Memory B cell (primary cell): Measurements from ENCODE around the gene PARN.
"Not testable (repeated sequence)": the region's sequence is repeated elsewhere in the genome, so short reads cannot be mapped to it uniquely, and the experiment has no call there.

ENCODE experiments used
- ATAC-seq: fragments of 150-1000 bp; cut with Tn5 transposase; 2 replicates; pipeline ENCODE4 v1.10.0; 2021; ENCODE audit warnings: low read depth, mild to moderate bottlenecking, moderate library complexity
- DNase-seq, 2 donors: peaks; one replicate each; pipeline ENCODE4 v3.0.0; 2022; ENCODE audit warnings: low spot score in 2 of 2
- H3K27ac Mint-ChIP-seq: one replicate; pipeline ENCODE4 v1.8.0; 2022; ENCODE audit warnings: mild to moderate bottlenecking, moderate library complexity, mixed read lengths
- H3K27me3 Mint-ChIP-seq: one replicate; pipeline ENCODE4 v1.8.0; 2022; ENCODE audit warnings: mixed read lengths
- H3K36me3 Mint-ChIP-seq: one replicate; pipeline ENCODE4 v1.8.0; 2022; ENCODE audit warnings: mild to moderate bottlenecking, mixed read lengths
- H3K4me1 Mint-ChIP-seq: one replicate; pipeline ENCODE4 v1.8.0; 2022; ENCODE audit warnings: mixed read lengths
- H3K4me3 Mint-ChIP-seq: one replicate; pipeline ENCODE4 v1.8.0; 2022; ENCODE audit warnings: mild to moderate bottlenecking, moderate library complexity, mixed read lengths
- H3K9me3 Mint-ChIP-seq: one replicate; pipeline ENCODE4 v1.8.0; 2022; ENCODE audit warnings: mixed read lengths

PARN gene

DNA sequence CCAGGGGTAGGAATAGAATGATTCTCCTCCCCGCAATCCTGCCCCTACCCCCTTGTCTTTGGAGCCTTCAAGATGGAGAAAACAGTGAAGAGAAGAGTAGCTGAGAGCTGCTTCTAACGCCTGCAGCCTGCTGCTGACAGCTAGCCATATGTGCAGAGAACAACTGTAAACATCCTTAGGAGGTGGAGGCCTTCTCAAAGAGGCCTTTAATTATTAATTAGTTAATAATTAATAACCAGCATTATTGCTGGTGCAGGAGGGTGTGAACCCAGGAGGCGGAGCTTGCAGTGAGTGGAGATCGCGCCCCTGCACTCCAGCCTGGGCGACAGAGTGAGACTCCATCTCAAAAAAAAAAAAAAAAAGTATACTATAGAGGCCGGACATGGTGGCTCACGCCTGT, 11.1 kb upstream of the PARN start:
- Mint-ChIP-seq H3K4me3 (no peak overlapping the region), H3K9me3 (no peaks in the 10 kb centered on the region), H3K4me1 (peaks cover 21% of the 10 kb centered on the region), H3K27me3 (no peaks in the 10 kb centered on the region), H3K36me3 (peaks cover 4% of the 10 kb centered on the region), H3K27ac (no peak overlapping the region)
- no peak for ATAC-seq
- no peak for DNase-seq

DNA sequence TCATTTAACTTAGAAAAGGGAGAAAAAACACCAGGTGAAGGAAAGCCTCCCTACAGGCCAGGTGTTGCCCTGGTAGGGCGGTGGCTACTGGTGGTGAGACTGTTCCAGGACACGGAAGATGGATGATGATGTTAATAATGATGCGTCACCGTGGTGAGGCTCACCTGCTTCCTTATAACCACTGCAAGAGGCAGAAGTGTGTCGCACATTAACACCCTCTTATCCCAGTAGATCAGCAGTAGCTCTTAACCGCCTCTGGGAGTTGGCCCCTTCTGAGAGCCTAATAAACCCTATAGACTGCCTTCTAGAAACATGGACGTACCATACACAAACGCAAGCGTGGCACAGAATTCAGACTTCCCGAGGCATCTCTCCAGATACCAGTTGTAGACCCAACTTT, 10.5 kb upstream of the PARN start:
- no peak for ATAC-seq
- Mint-ChIP-seq H3K4me1 (peaks cover 24% of the 10 kb centered on the region), H3K4me3 (no peak overlapping the region), H3K9me3 (no peaks in the 10 kb centered on the region), H3K27me3 (no peaks in the 10 kb centered on the region), H3K27ac (peak overlapping the region; percentile 28), H3K36me3 (peaks cover 4% of the 10 kb centered on the region)
- DNase-seq = no peak

- ATAC-seq, H3K4me3 Mint-ChIP-seq, H3K36me3 Mint-ChIP-seq, H3K9me3 Mint-ChIP-seq, H3K27ac Mint-ChIP-seq, DNase-seq, H3K27me3 Mint-ChIP-seq: not testable (repeated sequence)
- peaks cover 37% of the 10 kb centered on the region for H3K4me1 Mint-ChIP-seq
Measured at GRCh38 chr16:14636951-14637240, 6.8 kb upstream of the PARN start.

- Mint-ChIP-seq H3K27ac (peak overlapping the region; percentile 43), H3K4me1 (peaks cover 35% of the 10 kb centered on the region)
- H3K36me3 Mint-ChIP-seq, H3K27me3 Mint-ChIP-seq, H3K9me3 Mint-ChIP-seq, DNase-seq, H3K4me3 Mint-ChIP-seq, ATAC-seq: not testable (repeated sequence)
Measured at GRCh38 chr16:14636179-14636950, 6.3 kb upstream of the PARN start.

- H3K4me1 Mint-ChIP-seq = peaks cover 31% of the 10 kb centered on the region
- peaks cover 8% of the 10 kb centered on the region for H3K36me3 Mint-ChIP-seq
- H3K9me3 Mint-ChIP-seq = no peaks in the 10 kb centered on the region
- ATAC-seq (no peak), DNase-seq (no peak)
- H3K4me3 Mint-ChIP-seq = no peak overlapping the region
- H3K27me3 Mint-ChIP-seq = no peaks in the 10 kb centered on the region
- peak overlapping the region; percentile 93 for H3K27ac Mint-ChIP-seq
Measured at GRCh38 chr16:14635395-14636165, 5.5 kb upstream of the PARN start.

DNA sequence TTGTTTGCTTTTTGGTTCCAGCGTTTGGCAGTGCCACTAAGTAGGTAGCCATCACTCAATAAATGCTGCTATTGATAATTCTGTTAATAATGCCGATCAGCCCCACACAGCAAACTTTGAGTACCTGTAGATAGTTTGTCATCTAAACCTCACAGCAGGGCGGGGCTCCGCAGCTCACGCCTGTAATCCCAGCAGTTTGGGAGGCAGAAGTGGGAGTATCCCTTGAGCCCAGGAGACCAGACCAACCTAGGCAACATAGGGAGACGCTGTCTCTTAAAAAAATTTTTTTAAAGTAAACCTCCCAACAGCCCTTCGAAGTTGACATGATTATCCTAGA, 4.3 kb upstream of the PARN start:
- peaks cover 3% of the 10 kb centered on the region for H3K9me3 Mint-ChIP-seq
- H3K36me3 Mint-ChIP-seq = peaks cover 4% of the 10 kb centered on the region
- H3K4me1 Mint-ChIP-seq = peaks cover 27% of the 10 kb centered on the region
- peak overlapping the region; percentile 93 for H3K27ac Mint-ChIP-seq
- no peak for ATAC-seq
- no peaks in the 10 kb centered on the region for H3K27me3 Mint-ChIP-seq
- no peak for DNase-seq
- peak overlapping the region; percentile 100 for H3K4me3 Mint-ChIP-seq

- H3K4me3 Mint-ChIP-seq = peak within 1 kb of the TSS; percentile 100
- H3K36me3 Mint-ChIP-seq = peaks cover 4% of the 10 kb centered on the region
- peaks cover 3% of the 10 kb centered on the region for H3K9me3 Mint-ChIP-seq
- peak; percentile 97 to 99 for DNase-seq
- ATAC-seq = peak; percentile 73
- peak within 1 kb of the TSS; percentile 93 for H3K27ac Mint-ChIP-seq
- H3K27me3 Mint-ChIP-seq = no peaks in the 10 kb centered on the region
- H3K4me1 Mint-ChIP-seq = peaks cover 35% of the 10 kb centered on the region
Measured at GRCh38 chr16:14632693-14633569, 2.9 kb upstream of the PARN start, which contains the start of gene BFAR. Gene BFAR, plus strand, starts transcription at chr16:14632951. Its CDS starts 11,396 bp downstream, at chr16:14644347.

- Mint-ChIP-seq H3K4me1 (peaks cover 25% of the 10 kb centered on the region), H3K27ac (peak overlapping the region; percentile 95), H3K4me3 (peak overlapping the region; percentile 100), H3K36me3 (peaks cover 12% of the 10 kb centered on the region)
- not testable (repeated sequence) for DNase-seq, H3K9me3 Mint-ChIP-seq, H3K27me3 Mint-ChIP-seq, ATAC-seq
Measured at GRCh38 chr16:14630620-14631330, 715 bp upstream of the PARN start.

GRCh38 chr16:14629612-14629918, 495 bp downstream of the PARN start:
- no peak for ATAC-seq
- no peaks in the 10 kb centered on the region for H3K27me3 Mint-ChIP-seq
- H3K27ac Mint-ChIP-seq = peak overlapping the region; percentile 95

GRCh38 chr16:14628806-14629611, 1.1 kb downstream of the PARN start:
- DNase-seq = no peak
- Mint-ChIP-seq H3K4me3 (peak overlapping the region; percentile 97), H3K27me3 (no peaks in the 10 kb centered on the region), H3K27ac (peak overlapping the region; percentile 95), H3K4me1 (peaks cover 20% of the 10 kb centered on the region), H3K9me3 (peaks cover 3% of the 10 kb centered on the region), H3K36me3 (peaks cover 16% of the 10 kb centered on the region)
- no peak for ATAC-seq

More at GRCh38 chr16:14629612-14629918, 495 bp downstream of the PARN start:
- Mint-ChIP-seq H3K4me3 (peak overlapping the region; percentile 97), H3K4me1 (peaks cover 24% of the 10 kb centered on the region), H3K9me3 (peaks cover 3% of the 10 kb centered on the region), H3K36me3 (peaks cover 15% of the 10 kb centered on the region)
- DNase-seq = peak in 1 of 2 donors; percentile 22

DNA sequence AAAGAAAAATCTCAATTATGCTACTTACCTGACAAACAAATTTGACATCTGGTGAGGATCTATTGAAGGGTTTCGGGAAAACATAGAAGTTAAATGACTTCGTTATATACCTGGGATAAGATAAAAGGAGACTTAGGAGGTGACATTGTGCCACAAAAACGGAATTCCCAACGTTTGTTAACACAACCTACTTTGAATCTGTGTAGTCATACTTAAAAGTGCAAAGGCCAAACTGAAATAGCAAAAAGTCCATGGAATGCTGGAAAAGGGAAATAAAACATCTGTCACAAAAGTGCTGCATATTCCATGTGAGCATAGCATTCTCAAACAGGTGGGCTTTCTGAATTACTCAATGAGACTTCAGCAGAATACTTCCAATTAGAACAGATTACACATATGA, 3.0 kb downstream of the PARN start:
- Mint-ChIP-seq H3K27ac (peak overlapping the region; percentile 60), H3K27me3 (no peaks in the 10 kb centered on the region), H3K36me3 (peaks cover 24% of the 10 kb centered on the region), H3K4me3 (no peak overlapping the region), H3K4me1 (peaks cover 16% of the 10 kb centered on the region), H3K9me3 (peaks cover 3% of the 10 kb centered on the region)
- ATAC-seq (no peak), DNase-seq (no peak)

DNA sequence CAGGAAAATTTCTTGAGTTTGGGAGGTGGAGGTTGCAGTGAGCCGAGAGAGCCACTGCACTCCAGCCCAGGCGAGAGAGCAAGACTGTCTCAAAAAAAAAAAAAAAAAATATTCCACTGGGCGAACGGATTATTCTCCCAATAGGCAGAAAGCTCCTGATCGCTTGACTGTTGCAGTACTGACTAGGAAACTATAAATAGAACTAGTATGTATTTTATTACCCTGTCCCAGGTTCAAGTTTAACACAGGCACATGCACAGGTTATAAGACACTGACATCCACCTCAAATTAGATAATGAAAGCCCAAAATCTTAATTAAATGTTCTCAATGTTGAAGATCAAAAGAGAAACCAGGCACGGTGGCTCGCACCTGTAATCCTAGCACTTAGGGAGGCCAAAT, 11.5 kb downstream of the PARN start:
- Mint-ChIP-seq H3K27ac (no peak overlapping the region), H3K4me1 (peaks cover 6% of the 10 kb centered on the region), H3K36me3 (peaks cover 30% of the 10 kb centered on the region), H3K4me3 (no peak overlapping the region), H3K27me3 (no peaks in the 10 kb centered on the region), H3K9me3 (no peaks in the 10 kb centered on the region)
- ATAC-seq = no peak
- DNase-seq = no peak

DNA sequence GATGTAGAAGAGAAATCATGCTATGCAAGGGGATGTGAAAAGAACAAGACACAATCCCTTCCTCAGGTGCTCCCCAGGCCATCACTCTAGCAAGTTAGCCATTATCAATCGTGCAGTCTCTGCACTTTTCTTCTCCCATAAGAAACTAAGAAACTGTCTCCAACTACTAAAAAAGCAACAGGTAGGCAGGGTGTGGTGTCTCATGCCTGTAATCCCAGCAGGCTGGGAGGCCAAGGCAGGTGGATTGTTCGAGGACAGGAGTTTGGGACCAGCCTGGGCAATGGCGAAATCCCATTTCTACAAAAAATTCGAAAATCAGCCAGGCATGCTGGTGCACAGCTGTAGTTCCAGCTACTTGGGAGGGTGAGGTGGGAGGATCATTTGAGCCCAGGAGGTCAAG, 13.8 kb downstream of the PARN start:
- ATAC-seq (no peak), DNase-seq (no peak)
- no peaks in the 10 kb centered on the region for H3K9me3 Mint-ChIP-seq
- H3K27me3 Mint-ChIP-seq = no peaks in the 10 kb centered on the region
- H3K36me3 Mint-ChIP-seq = peaks cover 29% of the 10 kb centered on the region
- no peak overlapping the region for H3K27ac Mint-ChIP-seq
- H3K4me3 Mint-ChIP-seq = no peak overlapping the region
- H3K4me1 Mint-ChIP-seq = peaks cover 8% of the 10 kb centered on the region
